Activated CD4-positive, alpha-beta T cell treated with anti-CD3 and anti-CD28 coated beads for 4 hours (primary cell): Measurements from ENCODE around the gene CCDC92.
A peak's percentile ranks its signal among the peaks of the same experiment; 100 is the strongest.

Experiments
- DNase-seq, 2 donors: peaks; one replicate each; pipeline ENCODE4 v3.0.0-alpha.2; 2020

Gene CCDC92

GRCh38 chr12:123972457-123973401, at the start of gene CCDC92, which contains the start of gene ZNF664:
Gene CCDC92, minus strand, starts transcription at chr12:123972831. Its CDS starts 28,526 bp downstream, at chr12:123944305.
Gene ZNF664, plus strand, starts transcription at chr12:123973215. Its CDS starts 38,930 bp downstream, at chr12:124012145.
- peak; percentile 95 for DNase-seq

GRCh38 chr12:124022161-124022560, 49.5 kb upstream of the CCDC92 start:
- DNase-seq = no peak

GRCh38 chr12:124021007-124021406, 48.4 kb upstream of the CCDC92 start:
- no peak for DNase-seq

- DNase-seq = no peak
Measured at GRCh38 chr12:124020514-124020949, 47.9 kb upstream of the CCDC92 start.

GRCh38 chr12:124019115-124019514, 46.5 kb upstream of the CCDC92 start:
- DNase-seq = no peak

GRCh38 chr12:124018539-124018938, 45.9 kb upstream of the CCDC92 start:
- DNase-seq = no peak

- DNase-seq = no peak
Measured at GRCh38 chr12:124017064-124017463, 44.4 kb upstream of the CCDC92 start.

GRCh38 chr12:124015494-124016461, 43.1 kb upstream of the CCDC92 start:
- no peak for DNase-seq

- DNase-seq = no peak
Measured at GRCh38 chr12:124013073-124013472, 40.4 kb upstream of the CCDC92 start.

- DNase-seq = no peak
Measured at GRCh38 chr12:124011435-124012115, 38.9 kb upstream of the CCDC92 start.

- DNase-seq = no peak
Measured at GRCh38 chr12:124010687-124011086, 38.1 kb upstream of the CCDC92 start.

GRCh38 chr12:124009781-124010180, 37.1 kb upstream of the CCDC92 start:
- no peak for DNase-seq

- DNase-seq = no peak
Measured at GRCh38 chr12:124008595-124008994, 36.0 kb upstream of the CCDC92 start.

GRCh38 chr12:124007826-124008570, 35.4 kb upstream of the CCDC92 start:
- DNase-seq = no peak

- no peak for DNase-seq
Measured at GRCh38 chr12:124006846-124007713, 34.4 kb upstream of the CCDC92 start.

GRCh38 chr12:124006085-124006845, 33.6 kb upstream of the CCDC92 start:
- peak; percentile 6 to 15 for DNase-seq

GRCh38 chr12:124004233-124004875, 31.7 kb upstream of the CCDC92 start:
- no peak for DNase-seq

GRCh38 chr12:124002654-124003053, 30.0 kb upstream of the CCDC92 start:
- no peak for DNase-seq

GRCh38 chr12:124002021-124002644, 29.5 kb upstream of the CCDC92 start:
- DNase-seq = no peak
